ENCODE measurements around the gene SSU72.

Gene SSU72

GRCh38 chr1:1574721-1575537 lies at the start of gene SSU72:
Gene SSU72, minus strand, starts transcription at chr1:1574863. Its CDS starts 306 bp downstream, at chr1:1574557.
- DNase-seq, result peak; percentile 76 to 79

- no peak for DNase-seq
Observed at GRCh38 chr1:1623631-1624442, 49.2 kb upstream of the SSU72 start.

DNA sequence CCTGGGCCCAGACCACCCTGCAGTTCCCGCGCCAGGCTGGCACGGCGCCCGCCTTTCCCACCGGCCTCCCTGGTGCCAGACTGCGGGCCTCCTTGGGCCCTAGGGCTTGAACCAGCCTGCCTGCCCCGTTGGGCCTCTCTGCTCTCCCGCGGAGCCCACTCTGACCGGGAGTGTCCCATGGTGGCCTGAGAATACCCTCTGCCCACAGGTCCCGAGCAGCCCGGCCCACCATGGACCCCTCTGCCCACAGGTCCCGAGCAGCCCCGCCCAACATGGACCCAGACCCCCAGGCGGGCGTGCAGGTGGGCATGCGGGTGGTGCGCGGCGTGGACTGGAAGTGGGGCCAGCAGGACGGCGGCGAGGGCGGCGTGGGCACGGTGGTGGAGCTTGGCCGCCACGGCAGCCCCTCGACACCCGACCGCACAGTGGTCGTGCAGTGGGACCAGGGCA lies 48.5 kb upstream of the SSU72 start:
- no peak for DNase-seq

DNA sequence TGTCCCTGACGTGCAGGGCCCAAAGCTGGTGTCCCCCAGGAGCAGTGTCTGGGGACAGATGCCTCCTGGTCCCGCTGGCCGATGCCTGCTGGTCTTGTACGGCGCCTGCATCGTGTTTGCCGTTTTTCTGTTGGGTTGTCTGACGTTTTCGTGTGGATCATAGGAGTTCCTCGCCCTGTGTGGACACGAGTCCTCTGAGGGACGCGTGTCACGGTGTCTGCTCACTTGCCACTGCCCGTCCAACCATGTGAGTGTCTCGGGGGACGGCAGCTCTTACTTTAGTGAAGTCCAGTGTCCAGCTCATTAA lies 48.1 kb upstream of the SSU72 start:
- no peak for DNase-seq

DNA sequence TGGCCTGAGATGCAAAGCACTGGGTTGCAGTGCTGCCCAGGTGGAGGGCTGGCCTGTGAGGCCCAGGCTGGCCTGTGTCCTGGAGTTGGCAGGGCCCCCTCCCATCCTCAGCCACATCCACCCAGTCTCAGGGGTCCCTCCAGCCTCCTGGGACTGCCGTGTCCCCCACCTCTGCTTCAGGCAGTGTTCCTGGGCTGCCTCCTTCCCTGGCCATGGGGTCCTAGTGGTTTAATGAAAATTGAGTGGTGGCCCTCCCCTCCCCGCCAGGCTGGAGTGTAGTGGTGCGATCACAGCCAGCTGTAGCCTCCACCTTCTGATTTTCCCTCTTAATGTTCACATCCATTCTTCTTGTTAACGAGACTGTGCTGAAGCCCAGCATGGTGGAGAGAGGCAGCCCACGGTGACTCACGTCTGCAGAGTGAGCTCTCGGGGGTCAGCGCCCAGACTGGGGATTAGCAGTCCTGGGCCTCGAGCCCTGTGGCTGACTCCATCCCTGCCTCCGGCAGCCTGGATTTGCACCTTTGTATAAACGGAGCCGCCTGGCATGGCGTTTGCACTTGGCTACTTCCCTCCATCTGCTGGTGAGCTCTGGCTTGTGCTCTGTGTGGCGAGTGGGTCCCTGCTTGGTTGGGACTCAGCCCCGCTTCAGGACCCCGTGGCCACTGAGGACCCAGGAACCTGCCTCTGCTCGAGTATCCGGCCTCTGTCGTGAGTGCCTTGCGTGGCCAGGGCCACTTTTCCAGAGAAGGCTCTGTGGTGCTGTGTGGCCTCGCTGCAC lies 47.5 kb upstream of the SSU72 start:
- no peak for DNase-seq

GRCh38 chr1:1621173-1622009 lies 46.7 kb upstream of the SSU72 start:
- no peak for DNase-seq

- DNase-seq, result no peak
Observed at GRCh38 chr1:1620433-1621139, 45.9 kb upstream of the SSU72 start.

GRCh38 chr1:1619917-1620361 lies 45.3 kb upstream of the SSU72 start:
- no peak for DNase-seq

DNA sequence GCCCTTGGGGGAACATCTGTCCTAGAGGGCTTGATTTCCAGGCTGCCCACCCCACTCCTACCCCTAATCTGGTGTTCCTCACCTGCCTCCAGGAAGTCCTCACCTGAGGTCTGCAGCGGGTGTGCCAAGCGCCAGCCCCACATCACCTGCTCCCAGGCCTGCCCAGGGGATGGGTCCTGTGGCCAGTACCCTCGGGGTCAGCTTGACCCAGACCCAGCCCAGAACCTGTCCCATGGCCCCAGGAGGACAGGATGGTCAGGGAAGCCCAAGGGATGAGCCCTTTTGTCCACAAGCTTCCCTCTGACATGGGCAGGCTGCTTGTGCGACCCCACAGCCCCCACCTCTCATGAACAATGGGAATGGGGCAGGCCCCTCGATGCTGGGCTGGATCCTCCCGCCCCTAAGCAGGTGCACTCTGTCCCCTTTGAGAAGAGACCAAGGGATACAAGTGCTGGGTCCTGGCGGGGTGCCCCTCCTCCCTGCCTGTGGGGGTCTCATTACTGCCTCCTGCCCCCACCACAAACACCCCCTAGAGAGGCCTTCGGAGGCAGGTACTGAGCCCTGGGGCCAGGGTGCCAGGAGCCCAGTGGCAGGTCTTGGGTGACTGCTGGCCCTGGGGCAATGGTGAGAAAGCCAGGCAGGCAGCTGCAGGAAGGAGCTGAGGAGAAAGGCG lies 43.9 kb upstream of the SSU72 start:
- DNase-seq, result no peak

GRCh38 chr1:1617925-1618324 lies 43.3 kb upstream of the SSU72 start:
- no peak for DNase-seq

- DNase-seq, result no peak
Observed at GRCh38 chr1:1617516-1617915, 42.9 kb upstream of the SSU72 start.

- no peak for DNase-seq
Observed at GRCh38 chr1:1616838-1617237, 42.2 kb upstream of the SSU72 start.

GRCh38 chr1:1616045-1616790 lies 41.6 kb upstream of the SSU72 start:
- DNase-seq, result no peak

- peak; percentile 94 to 97 for DNase-seq
Observed at GRCh38 chr1:1615256-1616044, 40.8 kb upstream of the SSU72 start, which contains the start of gene MIB2. Gene MIB2, plus strand, starts transcription at chr1:1615500. Its CDS starts 7,953 bp downstream, at chr1:1623453.

GRCh38 chr1:1614954-1615255 lies 40.2 kb upstream of the SSU72 start:
- no peak for DNase-seq

- no peak for DNase-seq
Observed at GRCh38 chr1:1614204-1614953, 39.7 kb upstream of the SSU72 start.

- no peak for DNase-seq
Observed at GRCh38 chr1:1613509-1614082, 38.9 kb upstream of the SSU72 start.

GRCh38 chr1:1612104-1612400 lies 37.4 kb upstream of the SSU72 start:
- no peak for DNase-seq

- DNase-seq, result no peak
Observed at GRCh38 chr1:1610796-1611195, 36.1 kb upstream of the SSU72 start.
